Bronchial epithelial cell (primary cell): ENCODE results near the gene MMEL1. TPM values are rescaled to one million over a fixed set of nuclear protein-coding genes. Genes with fewer than 3 reads are reported as not detected.

Experiments used
- DNase-seq: peaks from one replicate; pipeline ENCODE4 v3.0.0-alpha.2; 2010; ENCODE audit warnings: low read depth
- FAIRE-seq: peaks from 2 replicates; lab custom pipeline; 2011; peaks lifted over from hg19 to GRCh38; lab: Jason Lieb, UNC
- H3K27me3 ChIP-seq: 2 replicates; pipeline ENCODE4 v1.5.1; 2011; ENCODE audit warnings: low read length; ENCODE audit not compliant: control insufficient read depth, insufficient read depth
- H3K36me3 ChIP-seq: 2 replicates; pipeline ENCODE4 v1.5.1; 2011; ENCODE audit warnings: low read length; ENCODE audit not compliant: control insufficient read depth, insufficient read depth
- H3K4me3 ChIP-seq: 2 replicates; pipeline ENCODE4 v1.5.1; 2011; ENCODE audit warnings: mild to moderate bottlenecking, low read depth, low read length, control low read depth
- total RNA-seq: library from RNA; depleted of rRNA; stranded (reverse); fragments of >200 nt; gene quantifications from 2 replicates; pipeline ENCODE4 v1.2.1, GENCODE V29; 2014
- TF ChIP-seq, protein P1 (sequence below): IDR thresholded peaks from 2 replicates; pipeline ENCODE4 v1.5.1; 2011; ENCODE audit warnings: mild to moderate bottlenecking, moderate library complexity, low read length, control low read depth, inconsistent platforms; ENCODE audit not compliant: insufficient read depth, severe bottlenecking

The MMEL1 gene
- total RNA-seq, 1 donor from 2014 or later, result not detected

DNA sequence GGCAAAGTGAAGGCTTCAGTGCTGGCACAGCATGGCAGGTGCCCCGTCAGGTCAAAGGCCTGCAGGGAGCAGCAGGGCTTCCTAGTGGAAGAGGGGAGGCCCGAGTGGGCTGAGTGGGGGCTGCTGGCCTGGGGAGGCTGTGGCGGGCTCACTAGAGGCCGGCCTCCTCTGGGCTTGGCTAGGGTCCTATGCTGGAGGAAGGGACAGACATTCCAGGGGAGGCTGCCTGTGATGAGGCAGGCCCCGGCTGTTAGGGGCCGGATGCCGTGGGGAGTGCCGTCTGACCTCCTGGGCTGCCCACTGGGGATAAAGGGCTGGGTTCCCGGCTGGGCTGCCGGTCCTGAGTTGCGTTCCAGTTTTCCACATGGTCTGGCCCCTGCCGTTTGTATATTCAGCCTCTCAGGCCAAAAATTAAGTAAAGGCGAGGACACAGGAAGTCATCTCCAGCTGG is 25.1 kb downstream of the MMEL1 start:
- H3K36me3 ChIP-seq, result no peaks in the 10 kb centered on the region
- DNase-seq (no peak), FAIRE-seq (no peak)
- H3K4me3 ChIP-seq, result no peak overlapping the region
- H3K27me3 ChIP-seq, result no peaks in the 10 kb centered on the region
- TF ChIP-seq, protein P1, sequence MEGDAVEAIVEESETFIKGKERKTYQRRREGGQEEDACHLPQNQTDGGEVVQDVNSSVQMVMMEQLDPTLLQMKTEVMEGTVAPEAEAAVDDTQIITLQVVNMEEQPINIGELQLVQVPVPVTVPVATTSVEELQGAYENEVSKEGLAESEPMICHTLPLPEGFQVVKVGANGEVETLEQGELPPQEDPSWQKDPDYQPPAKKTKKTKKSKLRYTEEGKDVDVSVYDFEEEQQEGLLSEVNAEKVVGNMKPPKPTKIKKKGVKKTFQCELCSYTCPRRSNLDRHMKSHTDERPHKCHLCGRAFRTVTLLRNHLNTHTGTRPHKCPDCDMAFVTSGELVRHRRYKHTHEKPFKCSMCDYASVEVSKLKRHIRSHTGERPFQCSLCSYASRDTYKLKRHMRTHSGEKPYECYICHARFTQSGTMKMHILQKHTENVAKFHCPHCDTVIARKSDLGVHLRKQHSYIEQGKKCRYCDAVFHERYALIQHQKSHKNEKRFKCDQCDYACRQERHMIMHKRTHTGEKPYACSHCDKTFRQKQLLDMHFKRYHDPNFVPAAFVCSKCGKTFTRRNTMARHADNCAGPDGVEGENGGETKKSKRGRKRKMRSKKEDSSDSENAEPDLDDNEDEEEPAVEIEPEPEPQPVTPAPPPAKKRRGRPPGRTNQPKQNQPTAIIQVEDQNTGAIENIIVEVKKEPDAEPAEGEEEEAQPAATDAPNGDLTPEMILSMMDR, result no peak

DNA sequence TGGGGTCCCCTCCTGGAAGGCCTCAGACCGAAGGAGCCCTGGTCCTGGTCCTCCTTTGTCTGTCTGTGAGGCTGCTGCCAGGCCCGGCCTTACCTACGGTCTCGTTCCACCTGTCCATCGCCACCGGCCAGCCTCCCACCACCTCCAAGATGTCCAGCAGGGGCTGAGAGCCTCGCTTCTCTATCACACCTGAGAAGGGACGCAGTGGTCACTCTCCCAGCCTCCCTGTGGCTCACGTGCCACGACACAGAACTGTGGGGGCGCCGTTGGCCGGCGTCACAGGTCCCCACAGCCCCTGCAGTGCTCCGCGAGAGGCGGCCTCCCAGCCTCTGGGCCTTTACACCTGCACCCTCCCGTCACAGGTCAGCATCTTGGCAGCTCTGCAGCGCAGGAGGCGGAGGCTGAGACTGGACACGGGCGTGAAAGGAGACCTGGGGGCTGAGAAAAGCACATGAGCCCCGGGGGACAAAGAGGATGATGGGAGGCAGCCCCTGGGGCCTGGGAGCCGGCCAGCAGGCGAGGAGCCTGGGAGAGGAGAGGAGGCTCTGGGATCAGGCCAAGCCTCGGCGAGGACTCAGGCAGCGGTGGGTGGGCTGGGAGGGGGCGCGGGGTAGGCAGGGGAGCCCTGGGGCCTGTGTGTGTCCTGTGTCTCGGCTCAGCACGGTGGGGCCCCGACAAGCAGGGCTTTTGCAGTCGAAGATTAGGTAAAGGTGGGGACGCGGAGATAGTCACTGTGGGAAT is 25.8 kb downstream of the MMEL1 start:
- Histone ChIP-seq H3K4me3 (no peak overlapping the region), H3K27me3 (peaks cover under 1% of the 10 kb centered on the region), H3K36me3 (no peaks in the 10 kb centered on the region)
- TF ChIP-seq, protein P1, result no peak
- no peak for FAIRE-seq
- no peak for DNase-seq

DNA sequence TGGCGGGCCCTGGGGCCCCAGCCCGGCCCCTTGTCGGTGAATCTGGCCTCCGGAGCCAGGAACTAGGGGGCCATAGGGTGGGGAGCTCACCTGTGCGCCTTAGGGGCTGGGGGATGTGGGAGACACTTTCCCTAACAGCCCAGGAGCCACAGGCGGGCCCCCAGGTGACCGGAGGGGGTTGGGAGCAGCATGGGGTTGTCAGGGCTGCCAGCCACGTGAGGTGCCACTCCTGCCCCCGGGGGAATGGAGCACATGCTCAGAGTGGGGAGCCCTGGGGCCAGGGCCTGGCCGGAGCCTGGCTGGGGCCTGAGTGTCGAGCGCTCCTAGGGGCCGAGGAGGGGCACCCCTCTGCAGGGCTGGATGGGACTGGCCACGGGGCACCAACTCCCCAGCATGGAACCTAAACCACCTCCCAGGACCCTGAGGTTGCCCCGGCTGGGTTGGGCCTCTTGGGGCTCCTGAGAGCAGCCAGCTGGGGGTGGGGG is 26.4 kb downstream of the MMEL1 start:
- Histone ChIP-seq H3K36me3 (no peaks in the 10 kb centered on the region), H3K4me3 (no peak overlapping the region), H3K27me3 (peaks cover 1% of the 10 kb centered on the region)
- TF ChIP-seq, protein P1, result no peak
- DNase-seq (no peak), FAIRE-seq (no peak)

DNA sequence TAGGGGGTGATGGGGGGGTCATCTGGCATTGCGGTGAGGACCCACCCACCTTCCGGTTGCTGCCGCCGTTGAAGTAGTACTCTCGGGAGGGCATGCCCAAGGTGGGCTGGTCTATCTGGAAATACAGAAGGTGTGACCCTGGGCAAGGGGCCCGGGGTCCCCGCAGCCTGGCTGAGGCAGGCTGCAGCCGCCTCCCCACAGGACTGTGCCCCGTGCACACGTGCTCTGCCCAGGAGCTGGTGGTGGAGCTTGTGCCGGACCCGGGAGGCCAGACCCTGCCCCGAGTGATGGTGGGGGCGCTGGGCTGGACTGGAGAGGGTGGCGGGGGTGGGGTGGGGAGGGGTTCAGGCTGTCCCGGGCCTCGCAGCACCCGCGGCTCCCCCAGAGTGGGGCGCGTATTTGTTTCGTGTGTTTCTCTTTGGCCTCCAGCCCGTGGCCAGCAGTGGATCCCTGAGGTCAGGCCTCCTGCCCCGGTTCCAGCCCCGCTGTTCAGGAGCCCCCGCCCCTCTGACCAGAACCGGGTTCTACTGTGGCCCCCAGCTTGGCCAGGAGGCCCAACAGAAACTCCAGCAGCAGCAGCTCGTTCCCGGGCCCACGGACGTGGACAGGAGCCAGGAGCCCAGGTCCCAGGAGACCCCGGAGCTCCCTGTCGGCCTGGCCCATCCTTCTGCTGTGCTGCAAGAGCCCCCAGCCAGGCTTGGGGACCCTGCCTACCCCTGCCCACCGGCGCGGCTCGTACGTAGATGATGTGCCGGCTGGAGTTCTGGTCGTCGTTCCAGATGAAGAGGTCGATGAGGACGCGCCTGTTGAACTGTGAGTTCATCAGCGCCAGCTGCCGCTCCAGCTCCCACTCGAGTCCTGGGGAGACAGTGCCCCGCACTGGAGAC is 27.1 kb downstream of the MMEL1 start:
- H3K4me3 ChIP-seq, result no peak overlapping the region
- no peak for DNase-seq
- TF ChIP-seq, protein P1, result no peak
- no peak for FAIRE-seq
- peaks cover 1% of the 10 kb centered on the region for H3K27me3 ChIP-seq
- H3K36me3 ChIP-seq, result no peaks in the 10 kb centered on the region

DNA sequence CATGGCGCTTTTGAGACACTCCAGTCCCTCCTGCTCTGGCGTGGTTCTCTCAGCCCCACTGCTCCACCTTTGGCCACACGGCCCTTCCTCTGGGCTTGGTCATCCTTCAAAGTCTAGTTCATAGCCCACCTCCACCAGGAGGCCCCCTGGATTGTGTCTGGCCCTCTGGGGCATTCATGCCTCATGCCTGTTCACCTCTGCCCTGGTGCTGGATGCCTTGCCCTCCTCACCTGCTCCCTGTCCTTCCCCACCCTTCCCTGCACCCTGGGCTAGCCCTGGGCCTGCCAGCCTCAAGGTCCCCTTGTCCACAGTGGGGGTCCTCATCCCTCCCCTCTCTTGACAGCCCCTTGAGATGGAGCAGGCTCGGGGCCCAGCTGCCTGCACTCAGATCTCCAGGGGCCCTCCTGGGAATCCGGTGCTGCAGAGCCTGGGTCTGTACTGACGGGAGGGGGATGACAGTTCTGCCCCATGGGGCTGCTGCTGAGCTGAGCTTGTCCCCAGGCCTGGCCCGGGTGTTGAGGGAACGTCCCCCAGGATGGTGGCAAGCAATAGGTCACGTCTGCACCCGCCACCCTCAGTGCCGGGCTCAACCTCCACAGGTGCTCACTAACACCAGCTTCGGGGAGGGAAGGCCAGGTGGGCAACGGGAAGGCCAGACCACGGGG is 27.8 kb downstream of the MMEL1 start:
- no peaks in the 10 kb centered on the region for H3K36me3 ChIP-seq
- TF ChIP-seq, protein P1, result no peak
- DNase-seq, result no peak
- no peak overlapping the region for H3K4me3 ChIP-seq
- no peak for FAIRE-seq
- H3K27me3 ChIP-seq, result peaks cover 1% of the 10 kb centered on the region
